ENCODE measurements around the gene MOK.

DNA sequence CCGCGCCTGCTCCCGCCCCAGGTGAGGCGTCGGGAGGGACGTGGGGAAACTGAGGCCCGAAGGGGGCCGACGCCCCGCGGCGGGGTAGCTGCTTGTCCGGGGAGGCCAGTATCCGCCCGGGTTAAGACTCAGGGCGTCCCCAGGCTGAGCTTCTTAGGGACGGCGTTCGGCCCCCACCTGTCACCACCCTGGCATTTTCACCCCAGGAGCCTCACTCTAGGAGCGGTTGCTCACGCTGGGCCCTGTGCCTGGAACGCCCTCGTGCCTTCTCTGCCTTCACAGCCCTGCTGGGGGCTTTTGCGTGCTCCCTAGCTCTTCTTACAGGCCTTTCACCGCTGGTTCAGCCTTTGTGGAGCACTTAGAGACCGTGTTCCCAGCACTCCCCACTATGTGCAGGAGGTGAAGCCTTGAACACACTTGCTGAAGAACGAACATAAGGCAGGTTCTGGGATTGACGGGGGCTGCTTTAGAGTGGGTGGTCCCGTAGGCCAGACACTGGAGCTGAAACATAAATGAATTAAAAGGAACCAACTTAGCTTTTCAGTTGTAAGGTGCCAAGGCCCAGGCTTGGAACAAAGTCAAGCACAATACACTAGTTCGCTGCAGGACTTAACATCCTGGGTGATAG, 15.2 kb upstream of the MOK start:
- TF ChIP-seq POLR2AphosphoS5 (IDR thresholded peaks at IDR 0.05) (no peak), POLR2A (IDR thresholded peaks at IDR 0.05) (no peak)
- TF ChIP-seq, protein P1, sequence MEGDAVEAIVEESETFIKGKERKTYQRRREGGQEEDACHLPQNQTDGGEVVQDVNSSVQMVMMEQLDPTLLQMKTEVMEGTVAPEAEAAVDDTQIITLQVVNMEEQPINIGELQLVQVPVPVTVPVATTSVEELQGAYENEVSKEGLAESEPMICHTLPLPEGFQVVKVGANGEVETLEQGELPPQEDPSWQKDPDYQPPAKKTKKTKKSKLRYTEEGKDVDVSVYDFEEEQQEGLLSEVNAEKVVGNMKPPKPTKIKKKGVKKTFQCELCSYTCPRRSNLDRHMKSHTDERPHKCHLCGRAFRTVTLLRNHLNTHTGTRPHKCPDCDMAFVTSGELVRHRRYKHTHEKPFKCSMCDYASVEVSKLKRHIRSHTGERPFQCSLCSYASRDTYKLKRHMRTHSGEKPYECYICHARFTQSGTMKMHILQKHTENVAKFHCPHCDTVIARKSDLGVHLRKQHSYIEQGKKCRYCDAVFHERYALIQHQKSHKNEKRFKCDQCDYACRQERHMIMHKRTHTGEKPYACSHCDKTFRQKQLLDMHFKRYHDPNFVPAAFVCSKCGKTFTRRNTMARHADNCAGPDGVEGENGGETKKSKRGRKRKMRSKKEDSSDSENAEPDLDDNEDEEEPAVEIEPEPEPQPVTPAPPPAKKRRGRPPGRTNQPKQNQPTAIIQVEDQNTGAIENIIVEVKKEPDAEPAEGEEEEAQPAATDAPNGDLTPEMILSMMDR (IDR thresholded peaks at IDR 0.05), result no peak
